ENCODE measurements around the gene PDLIM5.
"Not testable (repeated sequence)": the region's sequence is repeated elsewhere in the genome, so short reads cannot be mapped to it uniquely, and the experiment has no call there.

The PDLIM5 gene

DNA sequence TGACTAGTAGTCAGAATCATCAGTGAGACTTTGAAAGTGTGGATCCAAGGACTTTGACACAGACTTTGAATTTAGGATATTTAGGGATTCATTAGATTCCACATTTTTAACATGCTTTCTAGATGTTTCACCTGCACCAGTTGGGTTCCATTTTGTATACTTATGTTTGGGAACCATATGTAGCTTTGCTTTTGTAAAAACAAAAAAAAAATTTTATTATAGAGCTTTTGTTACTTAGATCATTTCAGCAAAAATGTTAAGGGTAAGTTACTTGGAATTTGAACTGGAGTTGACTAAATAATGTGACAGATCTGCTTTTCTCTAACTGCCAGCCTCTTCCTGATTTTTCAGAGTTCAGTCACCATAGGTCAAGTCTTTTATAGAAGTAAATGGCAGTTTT, 14.6 kb downstream of the PDLIM5 start:
- no peak for DNase-seq

- no peak for DNase-seq
These were observed 15.2 kb downstream of the PDLIM5 start for GRCh38 chr4:94466923-94467322.

DNA sequence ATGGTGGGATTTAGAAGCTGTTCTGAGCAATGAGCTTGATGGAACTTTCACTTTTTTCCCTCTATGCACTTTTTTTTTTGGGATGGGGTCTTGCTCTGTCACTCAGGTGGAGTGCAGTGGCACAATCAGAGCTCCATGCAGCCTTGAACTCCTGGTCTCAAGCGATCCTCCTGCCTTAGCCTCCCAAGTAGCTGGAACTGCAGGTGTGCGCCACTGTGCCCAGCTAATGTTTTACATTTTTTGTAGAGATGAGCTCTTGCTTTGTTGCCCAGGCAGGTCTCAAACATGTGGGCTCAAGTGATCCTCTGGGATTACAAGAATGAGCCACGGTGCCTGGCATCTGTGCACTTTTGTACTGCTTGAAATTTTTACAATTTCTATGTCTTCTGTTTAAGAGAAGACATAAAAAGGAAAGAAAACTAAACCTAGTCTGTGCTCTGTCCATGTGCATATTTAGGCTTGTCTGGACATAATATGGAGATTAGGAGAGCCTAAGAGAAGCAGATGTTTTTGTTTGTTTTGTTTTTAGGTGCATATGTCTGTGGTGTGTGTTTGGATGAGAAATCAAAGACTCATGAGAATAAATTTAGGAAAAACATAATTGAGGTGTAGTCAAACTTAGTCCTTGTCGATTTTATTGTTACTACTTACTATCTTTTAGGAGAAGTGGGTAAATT, 16.5 kb downstream of the PDLIM5 start:
- DNase-seq: no peak

DNA sequence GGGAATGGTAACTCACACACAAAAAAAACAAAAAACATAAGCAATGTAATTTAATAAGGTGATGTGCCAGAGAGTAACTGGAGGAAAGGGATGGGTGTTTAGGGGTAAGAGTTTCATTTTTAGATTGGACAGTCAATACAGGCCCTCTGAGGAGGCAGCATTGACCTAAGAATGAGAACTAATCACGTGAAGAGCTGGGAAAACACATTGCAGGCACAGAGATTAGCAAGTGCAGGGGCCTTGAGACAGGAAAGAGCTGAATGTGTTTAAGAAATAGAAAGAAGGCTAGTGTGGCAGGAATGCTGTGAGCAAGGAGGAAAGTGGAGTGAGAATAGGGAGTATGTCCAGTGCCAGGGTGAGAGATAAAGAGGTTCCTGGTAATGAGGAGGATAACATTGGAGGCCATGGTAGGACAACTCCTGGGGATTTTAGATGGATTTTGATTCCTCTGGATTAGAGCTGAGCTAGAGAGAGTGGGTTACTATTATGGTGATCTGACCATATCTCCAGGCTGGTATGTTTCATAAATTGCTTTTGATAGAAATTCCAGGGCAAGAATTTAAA, 17.6 kb downstream of the PDLIM5 start:
- DNase-seq: no peak

- DNase-seq: no peak
These were observed 18.4 kb downstream of the PDLIM5 start for GRCh38 chr4:94470132-94470531.

- not testable (repeated sequence) for DNase-seq
These were observed 19.0 kb downstream of the PDLIM5 start for GRCh38 chr4:94470782-94471181.

DNA sequence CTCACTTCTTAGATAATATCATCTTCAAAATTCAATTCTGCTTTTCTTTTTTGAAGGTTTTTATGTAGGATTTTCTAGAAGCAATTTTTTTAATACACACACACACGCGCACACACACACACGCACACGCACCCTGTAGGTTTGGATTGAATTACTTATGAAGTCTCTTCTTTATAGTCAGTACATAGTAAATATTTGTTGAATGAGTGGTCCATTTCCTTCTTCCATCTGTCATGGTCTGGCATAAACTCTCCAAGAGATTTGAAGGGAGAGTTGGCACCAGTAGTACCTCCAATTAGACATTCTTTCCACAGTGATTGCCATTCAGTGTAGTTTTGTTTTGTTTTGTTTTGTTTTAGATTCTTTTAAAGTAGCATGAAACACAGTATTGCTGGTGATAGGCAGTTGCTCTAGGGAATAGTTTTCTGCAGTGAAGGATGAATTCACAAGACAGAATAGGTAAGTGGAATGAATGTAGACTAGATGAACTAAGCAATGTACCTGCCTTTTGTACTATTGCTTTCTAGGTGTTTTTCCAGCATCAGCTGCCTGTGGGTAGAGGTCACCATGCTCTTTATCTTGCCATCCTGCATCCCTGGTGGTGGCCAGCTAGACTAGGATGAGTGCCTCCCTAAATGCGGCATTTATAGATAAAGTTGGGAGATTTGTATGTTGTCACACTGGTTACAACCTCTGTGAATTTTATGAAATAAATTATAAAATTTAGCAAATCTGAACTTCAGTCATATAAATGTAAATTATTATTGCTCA, 20.5 kb downstream of the PDLIM5 start:
- DNase-seq: no peak

DNA sequence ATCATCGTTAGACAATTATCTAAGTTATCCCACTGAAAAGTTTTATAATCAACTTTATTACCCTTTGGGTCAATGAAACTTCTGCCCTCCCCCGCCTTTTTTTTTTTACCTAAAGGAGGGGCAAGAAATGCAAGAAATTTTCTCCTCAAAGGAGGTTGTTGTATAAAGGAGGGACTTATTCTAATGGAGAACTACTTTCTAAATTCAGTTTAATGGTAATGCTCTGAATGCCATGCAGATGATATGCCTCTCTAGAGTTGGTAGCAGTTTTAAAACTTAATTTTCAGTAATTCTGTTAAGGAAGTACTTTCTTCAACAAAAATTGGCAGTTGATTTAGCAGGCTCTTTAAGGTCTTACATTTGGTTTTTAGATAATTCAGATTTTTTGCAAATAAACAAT, 23.3 kb downstream of the PDLIM5 start:
- no peak for DNase-seq

DNA sequence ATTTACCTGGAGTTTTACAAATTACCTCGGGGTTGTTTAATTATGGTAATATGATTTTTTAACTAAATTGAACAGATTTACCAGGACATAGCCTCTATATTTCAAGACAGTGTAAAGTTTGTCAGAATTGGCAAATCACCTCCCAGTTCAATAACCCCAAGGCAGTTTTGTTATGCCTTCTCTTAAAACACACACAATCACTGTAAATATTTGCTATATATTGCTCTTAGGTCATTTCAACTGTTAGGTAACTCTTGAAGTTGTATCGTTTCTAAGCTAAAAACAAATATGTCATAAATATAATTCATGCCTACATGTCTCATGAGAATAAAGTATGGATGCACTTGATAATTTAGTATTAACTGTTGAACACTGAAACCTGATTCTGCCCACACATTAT, 24.1 kb downstream of the PDLIM5 start:
- DNase-seq: no peak

DNA sequence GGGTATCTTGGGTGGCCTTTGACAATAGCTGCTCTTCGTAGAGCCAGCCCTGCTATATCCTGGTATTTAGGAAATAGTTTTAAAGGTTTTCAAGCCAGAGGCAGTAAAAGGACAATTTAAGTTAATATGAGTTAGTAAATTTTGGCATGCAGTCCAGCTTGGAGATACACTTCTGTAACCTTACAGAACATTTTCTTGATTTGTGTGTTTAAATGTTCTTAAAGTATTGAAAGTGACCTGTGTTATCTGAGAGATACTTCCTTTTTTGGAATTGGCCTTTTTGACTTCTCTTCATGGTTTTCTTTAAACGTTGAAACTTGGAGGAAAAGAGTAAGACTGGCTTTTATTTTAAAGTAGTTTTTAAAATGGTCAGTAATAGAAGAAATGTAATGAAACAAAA, 25.5 kb downstream of the PDLIM5 start:
- no peak for DNase-seq

GRCh38 chr4:94478805-94479204, 27.1 kb downstream of the PDLIM5 start:
- not testable (repeated sequence) for DNase-seq

- DNase-seq: no peak
These were observed 27.8 kb downstream of the PDLIM5 start for GRCh38 chr4:94479358-94480141.

DNA sequence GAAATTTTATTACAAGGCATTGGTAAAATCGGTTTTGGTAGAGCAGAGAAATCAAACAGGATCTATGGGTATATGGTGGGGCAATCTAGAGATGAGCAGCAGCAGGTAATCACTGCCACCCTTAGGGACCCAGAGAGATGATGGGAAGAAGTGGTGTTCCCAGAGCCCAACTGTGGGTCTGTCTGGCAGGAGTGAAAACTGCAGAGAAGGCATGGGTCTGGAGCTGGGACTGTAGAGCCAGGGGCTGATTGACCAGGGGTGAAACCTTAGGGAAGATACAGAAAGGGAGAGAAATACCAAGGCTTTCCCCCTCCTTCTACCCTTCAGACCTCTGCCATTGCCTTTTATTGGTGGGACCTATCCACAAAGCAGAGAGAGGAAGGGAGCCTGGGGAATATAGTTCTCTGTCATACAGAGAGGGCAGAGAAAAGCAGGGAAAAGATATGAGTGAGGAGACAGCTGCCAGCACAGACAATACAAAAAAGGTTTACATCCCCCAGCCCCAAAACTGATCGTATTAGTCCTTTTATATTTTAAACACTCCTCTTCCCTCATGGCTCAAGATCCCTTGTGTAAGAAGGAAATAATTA, 28.7 kb downstream of the PDLIM5 start:
- no peak for DNase-seq

- no peak for DNase-seq
These were observed 32.2 kb downstream of the PDLIM5 start for GRCh38 chr4:94483895-94484294.

- DNase-seq: no peak
These were observed 33.1 kb downstream of the PDLIM5 start for GRCh38 chr4:94484818-94485217.

- DNase-seq: no peak
These were observed 34.6 kb downstream of the PDLIM5 start for GRCh38 chr4:94486372-94486801.

GRCh38 chr4:94488670-94489069, 36.9 kb downstream of the PDLIM5 start:
- DNase-seq: no peak

GRCh38 chr4:94489098-94489497, 37.4 kb downstream of the PDLIM5 start:
- DNase-seq: no peak

- DNase-seq: no peak
These were observed 38.7 kb downstream of the PDLIM5 start for GRCh38 chr4:94490437-94490836.

DNA sequence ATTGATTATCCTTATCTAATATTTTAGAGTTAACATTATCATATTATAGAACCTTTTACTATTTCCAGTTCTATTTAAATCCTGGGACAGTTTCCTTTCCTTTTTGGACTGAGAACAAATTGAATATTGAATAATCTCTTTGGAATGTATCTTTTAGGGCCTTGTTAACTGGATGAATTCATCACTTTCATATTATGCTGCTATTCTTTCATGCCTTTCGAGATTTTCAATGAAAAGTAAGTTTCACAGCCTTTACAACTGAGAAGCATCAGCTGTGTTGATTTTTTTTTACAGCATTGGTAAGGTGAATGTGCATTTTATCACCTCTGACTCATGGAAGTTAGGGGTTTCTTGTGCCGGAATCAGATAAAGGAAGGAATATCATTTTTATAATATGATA, 39.6 kb downstream of the PDLIM5 start:
- DNase-seq: no peak

- DNase-seq: no peak
These were observed 43.7 kb downstream of the PDLIM5 start for GRCh38 chr4:94495408-94495807.

- DNase-seq: no peak
These were observed 45.9 kb downstream of the PDLIM5 start for GRCh38 chr4:94497690-94498089.

GRCh38 chr4:94498502-94498901, 46.8 kb downstream of the PDLIM5 start:
- no peak for DNase-seq

Measured in stimulated activated CD4-positive, alpha-beta T cell treated with anti-CD3 and anti-CD28 coated beads, Interleukin-2, amount 100 ng/mL, for 48 hours (primary cell).